HepG2 (cell line): ENCODE measurements around the gene TMEM220. TPM values are rescaled to one million over a fixed set of nuclear protein-coding genes. Genes with fewer than 3 reads are reported as not detected.

Experiments used
- ATAC-seq: fragments of 200-7000 bp; cut with Tn5 transposase; 3 replicates; pipeline ENCODE4 v1.9.1; 2020; ENCODE audit warnings: mild to moderate bottlenecking, moderate library complexity
- BruUV-seq: library from RNA; stranded (reverse); fragments of 400-500 nt; replicated peaks from 2 replicates; lab custom pipeline; 2021; lab: Mats Ljungman, UMichigan
- CTCF ChIA-PET: fragments of 300-600 bp; formaldehyde crosslinking; extraction: SDS; loops from one replicate; lab custom pipeline; 2021; ENCODE audit warnings: low total read pairs, inconsistent platforms, low intra/inter-chr PET ratio; lab: Yijun Ruan, JAX
- POLR2A ChIA-PET: fragments of 350-600 bp; sonication (Branson Sonifier 250); formaldehyde crosslinking; loops from one replicate; lab custom pipeline; 2020; ENCODE audit warnings: antibody characterized with exemption, inconsistent platforms; lab: Yijun Ruan, JAX
- DNase-seq: peaks from one replicate; pipeline ENCODE4 v3.0.0-alpha.2; 2015; ENCODE audit warnings: low spot score
- FAIRE-seq: peaks from 3 replicates; lab custom pipeline; 2011; peaks lifted over from hg19 to GRCh38; lab: Jason Lieb, UNC
- H2AFZ ChIP-seq: one replicate; pipeline ENCODE4 v1.6.1; 2011; ENCODE audit warnings: low read length, inconsistent platforms
- H3K27ac ChIP-seq: fragments of 300-600 bp; 3 replicates; pipeline ENCODE4 v1.8.0; 2011; ENCODE audit warnings: mixed run types, mild to moderate bottlenecking, mixed read lengths, low read length, inconsistent platforms; ENCODE audit not compliant: insufficient read depth; ENCODE audit errors: extremely low read length
- H3K27me3 ChIP-seq, 2 experiments: fragments of 200-600 bp in 1 of 2; 2 replicates in 1 of 2; 3 replicates in 1 of 2; pipeline versions ENCODE4 v1.6.0 to v1.8.0; 2011; ENCODE audit warnings: low read length in 2 of 2, mild to moderate bottlenecking in 2 of 2, moderate library complexity in 2 of 2, inconsistent platforms in 1 of 2; ENCODE audit not compliant: insufficient read depth in 2 of 2, control insufficient read depth in 1 of 2
- H3K36me3 ChIP-seq, 2 experiments: fragments of 200-600 bp in 1 of 2; replicated peaks in 1 of 2; 2 replicates in 1 of 2; 3 replicates in 1 of 2; pipeline versions ENCODE4 v1.5.1 to v1.8.0; 2011; ENCODE audit warnings: low read length in 2 of 2, inconsistent platforms in 1 of 2; ENCODE audit not compliant: insufficient read depth in 2 of 2, control insufficient read depth in 1 of 2
- H3K4me1 ChIP-seq: 2 replicates; pipeline ENCODE4 v1.5.1; 2012; ENCODE audit warnings: low read length, inconsistent platforms; ENCODE audit not compliant: insufficient read depth
- H3K4me2 ChIP-seq: 2 replicates; pipeline ENCODE4 v1.6.0; 2011; ENCODE audit warnings: low read depth, low read length, inconsistent platforms
- H3K4me3 ChIP-seq, 3 experiments: fragments of 200-600 bp in 1 of 3; sonication (generic), shearing (Covaris generic) in 1 of 3; replicated peaks in 1 of 3; 2 replicates each; pipeline ENCODE4 v1.5.1; 2011 to 2016; ENCODE audit warnings: low read length in 3 of 3, inconsistent platforms in 2 of 3, low read depth in 2 of 3, mild to moderate bottlenecking in 2 of 3, control low read depth in 1 of 3, mixed read lengths in 1 of 3; ENCODE audit not compliant: insufficient read depth in 1 of 3
- H3K79me2 ChIP-seq: one replicate; pipeline ENCODE4 v1.6.1; 2011; ENCODE audit warnings: low read length, inconsistent platforms; ENCODE audit not compliant: insufficient read depth
- H3K9ac ChIP-seq: 2 replicates; pipeline ENCODE4 v1.6.0; 2011; ENCODE audit warnings: mild to moderate bottlenecking, low read depth, low read length, inconsistent platforms; ENCODE audit not compliant: insufficient read depth
- H3K9me3 ChIP-seq: 2 replicates; pipeline ENCODE4 v1.5.1; 2012; ENCODE audit warnings: mild to moderate bottlenecking, low read length
- H4K20me1 ChIP-seq: 2 replicates; pipeline ENCODE4 v1.6.0; 2011; ENCODE audit warnings: inconsistent platforms, mild to moderate bottlenecking, low read length, moderate library complexity; ENCODE audit not compliant: insufficient read depth
- HCFC1 ChIP-seq: fragments of 150-350 bp; IDR thresholded peaks from 2 replicates; pipeline ENCODE4 v1.6.1; 2014; ENCODE audit warnings: low read depth, low read length
- MED13 ChIP-seq: sonication (generic); formaldehyde crosslinking; IDR thresholded peaks from 2 replicates; pipeline ENCODE4 v1.5.0; 2020; ENCODE audit warnings: missing genetic modification reagents
- MTA1 ChIP-seq: sonication (generic); formaldehyde crosslinking; IDR thresholded peaks from 2 replicates; pipeline ENCODE4 v1.4.0; 2020; ENCODE audit warnings: missing genetic modification reagents, mild to moderate bottlenecking, borderline replicate concordance
- NCOA2 ChIP-seq: sonication (generic); formaldehyde crosslinking; IDR thresholded peaks from 2 replicates; pipeline ENCODE4 v1.8.0; 2022; ENCODE audit warnings: inconsistent platforms
- NFE2L1 ChIP-seq: sonication (generic); formaldehyde crosslinking; IDR thresholded peaks from 2 replicates; pipeline ENCODE4 v1.4.0; 2020; ENCODE audit warnings: missing genetic modification reagents, mild to moderate bottlenecking, borderline replicate concordance
- POLR2G ChIP-seq: fragments of 200-400 bp; formaldehyde crosslinking; IDR thresholded peaks from 2 replicates; pipeline ENCODE4 v1.6.1; 2018; ENCODE audit warnings: mild to moderate bottlenecking, low read depth, low read length, moderate library complexity
- SAFB2 ChIP-seq: sonication (generic); formaldehyde crosslinking; IDR thresholded peaks from 2 replicates; pipeline ENCODE4 v1.5.1; 2020; ENCODE audit warnings: missing genetic modification reagents, low read depth, mild to moderate bottlenecking, borderline replicate concordance
- SCMH1 ChIP-seq: sonication (generic); formaldehyde crosslinking; IDR thresholded peaks from 2 replicates; pipeline ENCODE4 v1.9.0; 2021; ENCODE audit warnings: missing genetic modification reagents, mild to moderate bottlenecking, borderline replicate concordance
- TGIF2 ChIP-seq: IDR thresholded peaks from 2 replicates; pipeline ENCODE4 v1.6.1; 2016; ENCODE audit warnings: control low read depth, missing compliant biosample characterization
- ZNF552 ChIP-seq: sonication (generic); formaldehyde crosslinking; IDR thresholded peaks from 2 replicates; pipeline ENCODE4 v1.9.0; 2022; ENCODE audit warnings: missing genetic modification reagents, mild to moderate bottlenecking, borderline replicate concordance
- ZNF614 ChIP-seq: IDR thresholded peaks from 2 replicates; pipeline ENCODE4 v1.6.1; 2018; ENCODE audit warnings: missing biosample characterization, missing genetic modification reagents, inconsistent platforms, borderline replicate concordance
- ZNF768 ChIP-seq: sonication (generic); formaldehyde crosslinking; IDR thresholded peaks from 2 replicates; pipeline ENCODE4 v1.4.0; 2020; ENCODE audit warnings: missing genetic modification reagents
- WGBS: methylation state at CpG from one replicate; pipeline ENCODE4 v1.1.6; 2017; ENCODE audit warnings: low lambda C conversion rate; 5-methylcytosine and 5-hydroxymethylcytosine counted together
- in situ Hi-C: cut with HindIII; loops from 2 replicates; pipeline ENCODE4 v1.10.0; 2017; ENCODE audit warnings: low pct_unique_long_range_greater_than_20kb; ENCODE audit not compliant: extremely low pct_ligation_motif_present
- intact Hi-C: fragments of 100-400 bp; cut with micrococcal nuclease; formaldehyde crosslinking; loops from one replicate; pipeline ENCODE4 v1.10.0; 2022; ENCODE audit not compliant: unreplicated experiment
- polyA plus RNA-seq, 8 experiments: library from polyadenylated mRNA; depleted of rRNA in 3 of 8; stranded (reverse) in 7 of 8; unstranded in 1 of 8; fragments of >200 nt; fragmentation: Illumina TruSeq in 4 of 8; extraction: Trizol in 4 of 8; gene quantifications; 2 replicates each; pipeline versions ENCODE4 v1.2.1 to v1.2.3, GENCODE V29; 2011 to 2016; ENCODE audit warnings: low read depth in 4 of 8, missing spikeins in 1 of 8, mixed read lengths in 1 of 8; ENCODE audit not compliant: insufficient read depth in 1 of 8
- total RNA-seq, 5 experiments: library from RNA; depleted of rRNA; stranded (reverse); fragments of >200 nt; fragmentation: Illumina TruSeq; extraction: Trizol; gene quantifications; 2 replicates each; pipeline ENCODE4 v1.2.3, GENCODE V29; 2016; ENCODE audit warnings: low read depth in 1 of 5
- TF ChIP-seq, protein P1 (sequence below): sonication (generic); formaldehyde crosslinking; conservative IDR thresholded peaks from 2 replicates; pipeline ENCODE4 v1.4.0; 2020; ENCODE audit warnings: mild to moderate bottlenecking, missing genetic modification reagents, moderate library complexity
- TF ChIP-seq, protein P2 (sequence below): sonication (generic); formaldehyde crosslinking; conservative IDR thresholded peaks from 2 replicates; pipeline ENCODE4 v1.4.0; 2020; ENCODE audit warnings: missing genetic modification reagents
- TF ChIP-seq, protein P3 (sequence below): sonication (generic); formaldehyde crosslinking; IDR thresholded peaks from 2 replicates; pipeline ENCODE4 v1.5.1; 2020; ENCODE audit warnings: mild to moderate bottlenecking, missing genetic modification reagents, moderate library complexity

Gene TMEM220
- total and polyA plus RNA-seq, 2 of the 13 experiments (the other 11 are each of a cell fraction or from before 2014, with no cell fraction given): 1.3 to 2.2 TPM

DNA sequence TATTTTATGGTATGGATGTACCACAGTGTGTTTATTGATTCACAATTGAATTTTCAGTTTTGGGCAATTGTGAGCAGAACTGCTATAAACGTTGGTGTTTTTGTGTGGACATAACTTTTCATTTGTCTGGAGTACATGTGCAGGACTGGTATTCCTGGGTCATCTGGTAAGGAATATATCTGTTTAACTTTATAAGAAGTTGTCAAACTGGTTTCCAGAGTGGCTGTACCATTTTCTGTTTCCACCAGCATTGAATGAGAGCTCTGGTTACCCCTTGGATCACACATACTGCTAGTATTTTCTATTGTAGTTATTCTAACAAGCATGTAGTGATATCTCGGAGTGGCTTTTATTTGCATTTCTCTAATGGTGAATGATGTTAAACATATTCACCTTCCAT is 49.8 kb upstream of the TMEM220 start:
- H3K27ac ChIP-seq: no peak overlapping the region
- POLR2A ChIA-PET: no interaction called here

More for the DNA sequence above, 49.8 kb upstream of the TMEM220 start:
- H2AFZ ChIP-seq: no peak overlapping the region
- H3K27me3 ChIP-seq: no peaks in the 10 kb centered on the region
- H3K79me2 ChIP-seq: no peaks in the 10 kb centered on the region
- no peak overlapping the region for H3K9ac ChIP-seq
- 21% methylated on average over 2 of the region's 2 CpGs for WGBS
- ATAC-seq: no peak
- CTCF ChIA-PET: no interaction called here
- intact Hi-C loops (no loop called here), in situ Hi-C loops (no loop called here)
- FAIRE-seq: no peak
- H4K20me1 ChIP-seq: no peaks in the 10 kb centered on the region
- BruUV-seq: no TSS peak
- TF ChIP-seq NFE2L1 (CRISPR knock-in tag) (no peak), ZNF768 (no peak), ZNF552 (no peak), SAFB2 (no peak), NCOA2 (no peak), POLR2G (no peak), TGIF2 (CRISPR knock-in tag) (no peak), MTA1 (CRISPR knock-in tag) (no peak), MED13 (no peak), SCMH1 (CRISPR knock-in tag) (no peak), ZNF614 (CRISPR knock-in tag) (no peak), HCFC1 (no peak)
- TF ChIP-seq, protein P1, sequence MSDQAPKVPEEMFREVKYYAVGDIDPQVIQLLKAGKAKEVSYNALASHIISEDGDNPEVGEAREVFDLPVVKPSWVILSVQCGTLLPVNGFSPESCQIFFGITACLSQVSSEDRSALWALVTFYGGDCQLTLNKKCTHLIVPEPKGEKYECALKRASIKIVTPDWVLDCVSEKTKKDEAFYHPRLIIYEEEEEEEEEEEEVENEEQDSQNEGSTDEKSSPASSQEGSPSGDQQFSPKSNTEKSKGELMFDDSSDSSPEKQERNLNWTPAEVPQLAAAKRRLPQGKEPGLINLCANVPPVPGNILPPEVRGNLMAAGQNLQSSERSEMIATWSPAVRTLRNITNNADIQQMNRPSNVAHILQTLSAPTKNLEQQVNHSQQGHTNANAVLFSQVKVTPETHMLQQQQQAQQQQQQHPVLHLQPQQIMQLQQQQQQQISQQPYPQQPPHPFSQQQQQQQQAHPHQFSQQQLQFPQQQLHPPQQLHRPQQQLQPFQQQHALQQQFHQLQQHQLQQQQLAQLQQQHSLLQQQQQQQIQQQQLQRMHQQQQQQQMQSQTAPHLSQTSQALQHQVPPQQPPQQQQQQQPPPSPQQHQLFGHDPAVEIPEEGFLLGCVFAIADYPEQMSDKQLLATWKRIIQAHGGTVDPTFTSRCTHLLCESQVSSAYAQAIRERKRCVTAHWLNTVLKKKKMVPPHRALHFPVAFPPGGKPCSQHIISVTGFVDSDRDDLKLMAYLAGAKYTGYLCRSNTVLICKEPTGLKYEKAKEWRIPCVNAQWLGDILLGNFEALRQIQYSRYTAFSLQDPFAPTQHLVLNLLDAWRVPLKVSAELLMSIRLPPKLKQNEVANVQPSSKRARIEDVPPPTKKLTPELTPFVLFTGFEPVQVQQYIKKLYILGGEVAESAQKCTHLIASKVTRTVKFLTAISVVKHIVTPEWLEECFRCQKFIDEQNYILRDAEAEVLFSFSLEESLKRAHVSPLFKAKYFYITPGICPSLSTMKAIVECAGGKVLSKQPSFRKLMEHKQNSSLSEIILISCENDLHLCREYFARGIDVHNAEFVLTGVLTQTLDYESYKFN (CRISPR knock-in tag): no peak
- TF ChIP-seq, protein P2, sequence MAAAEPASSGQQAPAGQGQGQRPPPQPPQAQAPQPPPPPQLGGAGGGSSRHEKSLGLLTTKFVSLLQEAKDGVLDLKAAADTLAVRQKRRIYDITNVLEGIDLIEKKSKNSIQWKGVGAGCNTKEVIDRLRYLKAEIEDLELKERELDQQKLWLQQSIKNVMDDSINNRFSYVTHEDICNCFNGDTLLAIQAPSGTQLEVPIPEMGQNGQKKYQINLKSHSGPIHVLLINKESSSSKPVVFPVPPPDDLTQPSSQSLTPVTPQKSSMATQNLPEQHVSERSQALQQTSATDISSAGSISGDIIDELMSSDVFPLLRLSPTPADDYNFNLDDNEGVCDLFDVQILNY (CRISPR knock-in tag): no peak
- TF ChIP-seq, protein P3, sequence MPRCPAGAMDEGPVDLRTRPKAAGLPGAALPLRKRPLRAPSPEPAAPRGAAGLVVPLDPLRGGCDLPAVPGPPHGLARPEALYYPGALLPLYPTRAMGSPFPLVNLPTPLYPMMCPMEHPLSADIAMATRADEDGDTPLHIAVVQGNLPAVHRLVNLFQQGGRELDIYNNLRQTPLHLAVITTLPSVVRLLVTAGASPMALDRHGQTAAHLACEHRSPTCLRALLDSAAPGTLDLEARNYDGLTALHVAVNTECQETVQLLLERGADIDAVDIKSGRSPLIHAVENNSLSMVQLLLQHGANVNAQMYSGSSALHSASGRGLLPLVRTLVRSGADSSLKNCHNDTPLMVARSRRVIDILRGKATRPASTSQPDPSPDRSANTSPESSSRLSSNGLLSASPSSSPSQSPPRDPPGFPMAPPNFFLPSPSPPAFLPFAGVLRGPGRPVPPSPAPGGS (CRISPR knock-in tag): no peak
- no peaks in the 10 kb centered on the region for H3K36me3 ChIP-seq
- no peak overlapping the region for H3K4me3 ChIP-seq
- H3K4me2 ChIP-seq: no peak overlapping the region
- peaks cover 3% of the 10 kb centered on the region; the same call in 1 of the 2 replicates for H3K9me3 ChIP-seq
- H3K4me1 ChIP-seq: peaks cover 29% of the 10 kb centered on the region
- DNase-seq: no peak
